Mesendoderm (in vitro differentiated cells): ENCODE data around the gene NFATC1.
"Not testable (repeated sequence)": the region's sequence is repeated elsewhere in the genome, so short reads cannot be mapped to it uniquely, and the experiment has no call there.

Experiments
- DNase-seq: peaks from one replicate; pipeline ENCODE4 v3.0.0; 2013
- H2AK5ac ChIP-seq: 2 replicates; pipeline ENCODE4 v1.6.1; 2013; ENCODE audit warnings: low read length, inconsistent platforms
- H2BK120ac ChIP-seq: 2 replicates; pipeline ENCODE4 v1.6.1; 2013; ENCODE audit warnings: low read depth, mild to moderate bottlenecking, low read length, moderate library complexity, mixed read lengths
- H2BK15ac ChIP-seq: replicated peaks from 2 replicates; pipeline ENCODE4 v1.6.1; 2013; ENCODE audit warnings: low read depth, mild to moderate bottlenecking, moderate library complexity
- H2BK5ac ChIP-seq: 2 replicates; pipeline ENCODE4 v1.6.1; 2013; ENCODE audit warnings: low read length, inconsistent platforms
- H3K18ac ChIP-seq: 2 replicates; pipeline ENCODE4 v1.6.1; 2013; ENCODE audit warnings: mild to moderate bottlenecking, low read length, mixed read lengths
- H3K23ac ChIP-seq: one replicate; pipeline ENCODE4 v1.6.1; 2013; ENCODE audit warnings: low read length
- H3K27ac ChIP-seq: 2 replicates; pipeline ENCODE4 v1.5.1; 2013; ENCODE audit warnings: low read depth, mild to moderate bottlenecking, inconsistent platforms, low read length, moderate library complexity
- H3K27me3 ChIP-seq: 2 replicates; pipeline ENCODE4 v1.6.1; 2013; ENCODE audit warnings: low read length, control low read depth, mild to moderate bottlenecking, inconsistent platforms; ENCODE audit not compliant: insufficient read depth, poor library complexity
- H3K36me3 ChIP-seq: 2 replicates; pipeline ENCODE4 v1.6.1; 2013; ENCODE audit warnings: low read length, inconsistent platforms; ENCODE audit not compliant: control insufficient read depth, insufficient read depth
- H3K4ac ChIP-seq: one replicate; pipeline ENCODE4 v1.6.1; 2013; ENCODE audit warnings: low read depth, mild to moderate bottlenecking, low read length, moderate library complexity
- H3K4me1 ChIP-seq: 2 replicates; pipeline ENCODE4 v1.6.1; 2013; ENCODE audit warnings: low read depth, low read length, inconsistent platforms; ENCODE audit not compliant: control insufficient read depth
- H3K4me2 ChIP-seq: 2 replicates; pipeline ENCODE4 v1.6.1; 2013; ENCODE audit warnings: low read length
- H3K4me3 ChIP-seq: 2 replicates; pipeline ENCODE4 v1.5.1; 2013; ENCODE audit warnings: mild to moderate bottlenecking, low read length
- H3K56ac ChIP-seq: one replicate; pipeline ENCODE4 v1.6.1; 2013; ENCODE audit warnings: low read length
- H3K79me1 ChIP-seq: 2 replicates; pipeline ENCODE4 v1.6.1; 2013; ENCODE audit warnings: low read length, inconsistent platforms
- H3K79me2 ChIP-seq: 2 replicates; pipeline ENCODE4 v1.6.1; 2013; ENCODE audit warnings: mild to moderate bottlenecking, low read length; ENCODE audit not compliant: control insufficient read depth, insufficient read depth
- H3K9ac ChIP-seq: 2 replicates; pipeline ENCODE4 v1.6.1; 2013; ENCODE audit warnings: low read length, inconsistent platforms
- H4K5ac ChIP-seq: one replicate; pipeline ENCODE4 v1.6.1; 2013; ENCODE audit warnings: low read length
- H4K8ac ChIP-seq: one replicate; pipeline ENCODE4 v1.6.1; 2013; ENCODE audit warnings: low read depth, mild to moderate bottlenecking, control low read depth, low read length, moderate library complexity
- WGBS: extraction: QIAGEN DNeasy Blood & Tissue Kit; methylation state at CpG from one replicate; pipeline ENCODE4 v1.1.7; 2013; ENCODE audit warnings: low lambda C conversion rate, missing lambda C conversion rate; ENCODE audit not compliant: insufficient coverage; ENCODE audit errors: extremely low coverage; 5-methylcytosine and 5-hydroxymethylcytosine counted together

Gene NFATC1

GRCh38 chr18:79504034-79504433, 108.3 kb downstream of the NFATC1 start:
- Histone ChIP-seq H2BK120ac (no peak overlapping the region), H3K4me1 (peaks cover 6% of the 10 kb centered on the region), H3K9ac (no peak overlapping the region), H3K4me2 (no peak overlapping the region), H3K27me3 (no peaks in the 10 kb centered on the region), H3K27ac (no peak overlapping the region), H3K36me3 (no peaks in the 10 kb centered on the region), H3K79me2 (no peaks in the 10 kb centered on the region), H3K56ac (peak overlapping the region; percentile 31), H4K5ac (no peak overlapping the region), H3K79me1 (no peaks in the 10 kb centered on the region), H3K4ac (no peak overlapping the region), H2AK5ac (no peak overlapping the region), H2BK5ac (no peak overlapping the region), H4K8ac (no peak overlapping the region), H3K4me3 (no peak overlapping the region), H3K18ac (no peak overlapping the region), H2BK15ac (no peak overlapping the region), H3K23ac (no peak overlapping the region)
- no CpG with 5 or more reads among the region's 12 CpGs for WGBS
- DNase-seq: no peak

- not testable (repeated sequence) for H3K27me3 ChIP-seq, H3K9ac ChIP-seq, H2BK120ac ChIP-seq, H2AK5ac ChIP-seq, H3K79me2 ChIP-seq, H2BK5ac ChIP-seq, H3K4ac ChIP-seq, H3K23ac ChIP-seq, H3K79me1 ChIP-seq, H3K27ac ChIP-seq, H3K4me1 ChIP-seq, H4K5ac ChIP-seq, H4K8ac ChIP-seq, H3K36me3 ChIP-seq, H3K4me3 ChIP-seq, DNase-seq, H3K18ac ChIP-seq, H2BK15ac ChIP-seq, H3K4me2 ChIP-seq
- H3K56ac ChIP-seq: peak overlapping the region; percentile 22
- WGBS: no CpG with 5 or more reads among the region's 6 CpGs
Observed at GRCh38 chr18:79504495-79504894, 108.8 kb downstream of the NFATC1 start.

GRCh38 chr18:79505465-79505864, 109.7 kb downstream of the NFATC1 start:
- H2BK120ac ChIP-seq, H2AK5ac ChIP-seq, DNase-seq, H3K23ac ChIP-seq, H3K9ac ChIP-seq, H3K79me1 ChIP-seq, H3K18ac ChIP-seq, H3K36me3 ChIP-seq, H3K4me2 ChIP-seq, H3K27me3 ChIP-seq, H3K4ac ChIP-seq, H4K5ac ChIP-seq, H3K27ac ChIP-seq, H2BK5ac ChIP-seq, H3K4me1 ChIP-seq, H2BK15ac ChIP-seq, H4K8ac ChIP-seq, H3K79me2 ChIP-seq, H3K4me3 ChIP-seq: not testable (repeated sequence)
- H3K56ac ChIP-seq: peak overlapping the region; percentile 87
- WGBS: no CpG with 5 or more reads among the region's 3 CpGs

GRCh38 chr18:79506191-79507075, 110.7 kb downstream of the NFATC1 start:
- peak; percentile 89 for DNase-seq
- Histone ChIP-seq H4K5ac (no peak overlapping the region), H3K56ac (peak overlapping the region; percentile 87), H2AK5ac (peak overlapping the region; percentile 90), H4K8ac (no peak overlapping the region), H2BK15ac (no peak overlapping the region), H2BK5ac (peak overlapping the region; percentile 92), H2BK120ac (peak overlapping the region; percentile 1), H3K23ac (peak overlapping the region; percentile 68), H3K27me3 (no peaks in the 10 kb centered on the region), H3K4me3 (no peak overlapping the region), H3K4ac (peak overlapping the region; percentile 39), H3K27ac (peak overlapping the region; percentile 92), H3K4me1 (peaks cover 6% of the 10 kb centered on the region), H3K36me3 (no peaks in the 10 kb centered on the region), H3K79me1 (no peaks in the 10 kb centered on the region), H3K79me2 (no peaks in the 10 kb centered on the region), H3K9ac (peak overlapping the region; percentile 32), H3K4me2 (no peak overlapping the region), H3K18ac (peak overlapping the region; percentile 29)
- WGBS: no CpG with 5 or more reads among the region's 20 CpGs

- Histone ChIP-seq H3K23ac (peak overlapping the region; percentile 91), H3K9ac (peak overlapping the region; percentile 77), H2AK5ac (no peak overlapping the region), H3K79me2 (no peaks in the 10 kb centered on the region), H3K27ac (peak overlapping the region; percentile 90), H3K4me3 (no peak overlapping the region), H3K4me2 (peak overlapping the region; percentile 28), H4K8ac (no peak overlapping the region), H3K18ac (peak overlapping the region; percentile 29), H3K4me1 (peaks cover 6% of the 10 kb centered on the region), H4K5ac (no peak overlapping the region), H3K56ac (peak overlapping the region; percentile 76), H2BK15ac (no peak overlapping the region), H3K4ac (peak overlapping the region; percentile 39), H2BK120ac (peak overlapping the region; percentile 48), H3K27me3 (no peaks in the 10 kb centered on the region), H3K79me1 (no peaks in the 10 kb centered on the region), H3K36me3 (no peaks in the 10 kb centered on the region), H2BK5ac (peak overlapping the region; percentile 88)
- no peak for DNase-seq
- WGBS: no CpG with 5 or more reads among the region's 24 CpGs
Observed at GRCh38 chr18:79507076-79507545, 111.4 kb downstream of the NFATC1 start.
